Measurements from ENCODE around the gene BRINP3. TPM values are rescaled to one million over a fixed set of nuclear protein-coding genes. Genes with fewer than 3 reads are reported as not detected.

BRINP3 gene
- total RNA-seq, 1 donor from 2014 or later: 2.2 TPM

GRCh38 chr1:190095596-190095995 lies 382.1 kb downstream of the BRINP3 start:
- Mint-ChIP-seq H3K9me3 (ENCODE audit: unreplicated experiment) (no peaks in the 10 kb centered on the region), H3K4me1 (ENCODE audit: unreplicated experiment) (no peaks in the 10 kb centered on the region), H3K27ac (ENCODE audit: unreplicated experiment) (no peak overlapping the region), H3K36me3 (ENCODE audit: low read depth, unreplicated experiment) (no peaks in the 10 kb centered on the region), H3K4me3 (ENCODE audit: unreplicated experiment) (no peak overlapping the region), H3K27me3 (ENCODE audit: unreplicated experiment) (no peaks in the 10 kb centered on the region)
- TF ChIP-seq, protein P1, sequence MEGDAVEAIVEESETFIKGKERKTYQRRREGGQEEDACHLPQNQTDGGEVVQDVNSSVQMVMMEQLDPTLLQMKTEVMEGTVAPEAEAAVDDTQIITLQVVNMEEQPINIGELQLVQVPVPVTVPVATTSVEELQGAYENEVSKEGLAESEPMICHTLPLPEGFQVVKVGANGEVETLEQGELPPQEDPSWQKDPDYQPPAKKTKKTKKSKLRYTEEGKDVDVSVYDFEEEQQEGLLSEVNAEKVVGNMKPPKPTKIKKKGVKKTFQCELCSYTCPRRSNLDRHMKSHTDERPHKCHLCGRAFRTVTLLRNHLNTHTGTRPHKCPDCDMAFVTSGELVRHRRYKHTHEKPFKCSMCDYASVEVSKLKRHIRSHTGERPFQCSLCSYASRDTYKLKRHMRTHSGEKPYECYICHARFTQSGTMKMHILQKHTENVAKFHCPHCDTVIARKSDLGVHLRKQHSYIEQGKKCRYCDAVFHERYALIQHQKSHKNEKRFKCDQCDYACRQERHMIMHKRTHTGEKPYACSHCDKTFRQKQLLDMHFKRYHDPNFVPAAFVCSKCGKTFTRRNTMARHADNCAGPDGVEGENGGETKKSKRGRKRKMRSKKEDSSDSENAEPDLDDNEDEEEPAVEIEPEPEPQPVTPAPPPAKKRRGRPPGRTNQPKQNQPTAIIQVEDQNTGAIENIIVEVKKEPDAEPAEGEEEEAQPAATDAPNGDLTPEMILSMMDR (IDR thresholded peaks at IDR 0.05; ENCODE audit: unreplicated experiment): no peak
- no peak for DNase-seq (ENCODE audit: low spot score)

- H3K9me3 Mint-ChIP-seq (ENCODE audit: unreplicated experiment): no peaks in the 10 kb centered on the region
- no peak for DNase-seq (ENCODE audit: low spot score)
- no peaks in the 10 kb centered on the region for H3K27me3 Mint-ChIP-seq (ENCODE audit: unreplicated experiment)
- H3K4me1 Mint-ChIP-seq (ENCODE audit: unreplicated experiment): no peaks in the 10 kb centered on the region
- no peak overlapping the region for H3K27ac Mint-ChIP-seq (ENCODE audit: unreplicated experiment)
- TF ChIP-seq, protein P1 (IDR thresholded peaks at IDR 0.05; ENCODE audit: unreplicated experiment): peak; percentile 64
- H3K4me3 Mint-ChIP-seq (ENCODE audit: unreplicated experiment): no peak overlapping the region
- H3K36me3 Mint-ChIP-seq (ENCODE audit: low read depth, unreplicated experiment): no peaks in the 10 kb centered on the region
These were observed 393.1 kb downstream of the BRINP3 start for GRCh38 chr1:190084552-190084951.

GRCh38 chr1:190068304-190068703 lies 409.4 kb downstream of the BRINP3 start:
- TF ChIP-seq, protein P1 (IDR thresholded peaks at IDR 0.05; ENCODE audit: unreplicated experiment): no peak
- H3K27me3 Mint-ChIP-seq (ENCODE audit: unreplicated experiment): no peaks in the 10 kb centered on the region
- H3K36me3 Mint-ChIP-seq (ENCODE audit: low read depth, unreplicated experiment): no peaks in the 10 kb centered on the region

DNA sequence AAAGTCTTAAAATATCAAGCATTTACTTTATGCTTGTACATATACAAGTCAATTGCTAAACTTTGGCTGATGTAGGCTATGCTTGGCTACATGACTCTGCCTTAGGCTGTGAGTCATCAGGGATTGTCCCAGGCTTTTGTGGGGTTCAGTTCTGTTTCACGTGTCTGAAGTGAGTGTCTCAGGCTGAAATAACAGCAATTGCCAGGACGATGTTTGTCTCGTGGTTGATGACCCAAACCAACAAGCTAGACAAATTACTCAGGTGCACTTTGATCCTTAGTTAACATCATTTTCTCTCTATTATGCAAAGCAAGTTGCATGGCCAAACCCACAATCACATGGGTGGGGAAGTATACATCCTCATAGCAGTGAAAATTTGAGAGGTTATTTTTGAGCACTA lies 410.1 kb downstream of the BRINP3 start:
- H3K4me1 Mint-ChIP-seq (ENCODE audit: unreplicated experiment): no peaks in the 10 kb centered on the region
- no peak for DNase-seq (ENCODE audit: low spot score)
- no peak overlapping the region for H3K4me3 Mint-ChIP-seq (ENCODE audit: unreplicated experiment)
- TF ChIP-seq, protein P1 (IDR thresholded peaks at IDR 0.05; ENCODE audit: unreplicated experiment): no peak
- H3K36me3 Mint-ChIP-seq (ENCODE audit: low read depth, unreplicated experiment): no peaks in the 10 kb centered on the region
- H3K9me3 Mint-ChIP-seq (ENCODE audit: unreplicated experiment): no peaks in the 10 kb centered on the region
- no peak overlapping the region for H3K27ac Mint-ChIP-seq (ENCODE audit: unreplicated experiment)
- H3K27me3 Mint-ChIP-seq (ENCODE audit: unreplicated experiment): no peaks in the 10 kb centered on the region

More at GRCh38 chr1:190068304-190068703, 409.4 kb downstream of the BRINP3 start:
- Mint-ChIP-seq H3K4me1 (ENCODE audit: unreplicated experiment) (no peaks in the 10 kb centered on the region), H3K9me3 (ENCODE audit: unreplicated experiment) (no peaks in the 10 kb centered on the region), H3K4me3 (ENCODE audit: unreplicated experiment) (no peak overlapping the region), H3K27ac (ENCODE audit: unreplicated experiment) (no peak overlapping the region)
- DNase-seq (ENCODE audit: low spot score): no peak

GRCh38 chr1:190066011-190066410 lies 411.7 kb downstream of the BRINP3 start:
- H3K36me3 Mint-ChIP-seq (ENCODE audit: low read depth, unreplicated experiment): no peaks in the 10 kb centered on the region
- DNase-seq (ENCODE audit: low spot score): no peak
- no peaks in the 10 kb centered on the region for H3K9me3 Mint-ChIP-seq (ENCODE audit: unreplicated experiment)
- TF ChIP-seq, protein P1 (IDR thresholded peaks at IDR 0.05; ENCODE audit: unreplicated experiment): no peak
- H3K4me1 Mint-ChIP-seq (ENCODE audit: unreplicated experiment): no peaks in the 10 kb centered on the region
- H3K27ac Mint-ChIP-seq (ENCODE audit: unreplicated experiment): no peak overlapping the region
- no peaks in the 10 kb centered on the region for H3K27me3 Mint-ChIP-seq (ENCODE audit: unreplicated experiment)
- H3K4me3 Mint-ChIP-seq (ENCODE audit: unreplicated experiment): no peak overlapping the region
